Activated T-helper 1 cell treated with anti-CD3 and anti-CD28 coated beads, Interleukin-12 subunit alpha, Interleukin-12 subunit beta, Interleukin-2, Interleukin-4 antibody, amounts not matched to agents 30 ng/mL and 10 ng/mL and 1 ng/mL, durations not matched to agents 14 hours and 24 hours and 36 hours (primary cell): Measurements from ENCODE around the gene KLK12. TPM values are rescaled to one million over a fixed set of nuclear protein-coding genes. Genes with fewer than 3 reads are reported as not detected.

ENCODE experiments used
- DNase-seq: peaks from one replicate; pipeline ENCODE4 v3.0.0; 2021; ENCODE audit warnings: low spot score
- H3K27ac Mint-ChIP-seq: one replicate; pipeline ENCODE4 v1.8.0; 2021; ENCODE audit warnings: mild to moderate bottlenecking, mixed read lengths
- H3K27me3 Mint-ChIP-seq: one replicate; pipeline ENCODE4 v1.8.0; 2022; ENCODE audit warnings: mild to moderate bottlenecking, moderate library complexity, mixed read lengths; ENCODE audit not compliant: insufficient read depth
- H3K36me3 Mint-ChIP-seq: one replicate; pipeline ENCODE4 v1.8.0; 2021; ENCODE audit warnings: low read depth, mixed read lengths
- H3K4me1 Mint-ChIP-seq: one replicate; pipeline ENCODE4 v1.8.0; 2021; ENCODE audit warnings: low read depth, mixed read lengths
- H3K4me3 Mint-ChIP-seq: one replicate; pipeline ENCODE4 v1.8.0; 2021; ENCODE audit warnings: mild to moderate bottlenecking, moderate library complexity, mixed read lengths
- H3K9me3 Mint-ChIP-seq: one replicate; pipeline ENCODE4 v1.8.0; 2021; ENCODE audit warnings: mixed read lengths
- intact Hi-C: fragments of 100-400 bp; cut with micrococcal nuclease; formaldehyde crosslinking; loops from one replicate; pipeline ENCODE4 v1.15.1; 2024
- total RNA-seq: library from RNA; stranded (reverse); gene quantifications from 2 replicates; pipeline ENCODE4 v1.2.3, GENCODE V29; 2022

KLK12 gene
- total RNA-seq, 1 donor from 2014 or later = not detected

DNA sequence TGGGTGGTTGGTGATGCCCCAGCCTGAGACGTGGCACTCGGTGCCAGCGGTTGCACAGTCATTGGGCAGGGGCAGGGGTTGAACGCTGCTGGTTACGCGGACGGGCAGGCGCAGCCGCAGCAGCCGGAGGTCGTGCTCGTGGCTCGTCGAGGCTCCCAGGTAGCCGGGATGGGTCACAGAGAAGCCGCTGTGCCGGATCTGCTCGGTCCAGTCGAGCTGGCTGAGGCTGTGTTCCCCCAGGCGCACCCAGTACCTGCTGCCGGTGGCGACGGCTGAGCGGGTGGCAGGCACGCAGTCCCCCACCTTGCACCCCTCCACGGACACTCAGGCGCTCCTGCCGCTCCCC, 2.9 kb downstream of the KLK12 start:
- Mint-ChIP-seq H3K4me3 (no peak overlapping the region), H3K4me1 (no peaks in the 10 kb centered on the region), H3K27ac (no peak overlapping the region), H3K27me3 (peaks cover 3% of the 10 kb centered on the region), H3K9me3 (no peaks in the 10 kb centered on the region), H3K36me3 (no peaks in the 10 kb centered on the region)
- no peak for DNase-seq
- intact Hi-C loops = no loop called here

DNA sequence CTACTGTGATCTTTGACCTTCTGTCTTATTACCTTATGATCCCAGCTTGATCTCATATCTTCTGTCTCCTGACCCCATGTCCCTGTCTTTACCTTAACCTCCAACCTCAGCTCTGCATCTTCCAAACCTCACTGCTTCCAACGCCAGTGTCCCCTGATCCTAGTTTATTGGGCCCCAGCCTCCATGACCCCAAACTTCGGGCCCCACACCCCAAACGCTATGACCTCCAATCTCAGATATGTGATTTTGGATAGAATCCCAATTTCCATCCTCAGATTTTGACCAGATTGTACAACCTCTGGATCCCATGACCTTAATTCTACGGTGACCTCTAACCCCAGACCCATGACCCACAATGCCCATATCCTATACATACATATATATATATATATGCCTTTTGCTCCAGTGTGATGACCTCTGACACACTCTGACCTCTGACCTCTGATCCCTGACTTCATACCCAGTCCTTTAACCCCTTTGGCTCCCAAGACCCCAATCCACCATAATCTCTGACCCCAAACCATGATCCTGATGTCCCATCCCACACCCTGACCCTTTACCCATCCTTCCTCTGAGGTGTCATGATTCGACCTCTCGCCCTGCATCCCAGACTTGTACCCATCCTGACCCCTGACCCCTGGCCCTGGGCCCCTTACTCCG, 3.5 kb downstream of the KLK12 start:
- intact Hi-C loops = no loop called here
- H3K36me3 Mint-ChIP-seq = no peaks in the 10 kb centered on the region
- H3K27ac Mint-ChIP-seq = no peak overlapping the region
- no peaks in the 10 kb centered on the region for H3K4me1 Mint-ChIP-seq
- no peak overlapping the region for H3K4me3 Mint-ChIP-seq
- H3K27me3 Mint-ChIP-seq = peaks cover 5% of the 10 kb centered on the region
- H3K9me3 Mint-ChIP-seq = no peaks in the 10 kb centered on the region
- DNase-seq = no peak

DNA sequence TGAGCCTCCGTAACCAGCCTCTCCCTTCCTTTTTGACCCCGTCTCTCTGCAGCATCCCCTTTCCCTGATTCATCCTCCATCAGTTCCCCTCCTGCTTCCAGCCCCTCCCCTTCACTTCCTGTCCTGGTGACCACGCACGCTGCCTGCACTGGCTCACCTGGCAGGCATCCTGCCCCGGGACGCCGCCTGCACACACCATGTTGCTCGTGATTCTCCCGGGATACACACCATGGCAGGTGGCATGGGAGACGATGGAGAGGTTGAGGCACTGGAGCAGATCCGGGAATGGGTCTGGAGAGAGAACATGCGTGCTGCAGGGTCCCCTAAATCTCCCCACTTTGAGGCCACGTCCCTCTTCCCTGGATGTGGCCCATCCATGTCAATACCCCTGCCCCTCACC, 4.2 kb downstream of the KLK12 start:
- H3K4me3 Mint-ChIP-seq = no peak overlapping the region
- peaks cover 5% of the 10 kb centered on the region for H3K27me3 Mint-ChIP-seq
- H3K4me1 Mint-ChIP-seq = no peaks in the 10 kb centered on the region
- no peaks in the 10 kb centered on the region for H3K36me3 Mint-ChIP-seq
- intact Hi-C loops = no loop called here
- H3K27ac Mint-ChIP-seq = no peak overlapping the region
- no peaks in the 10 kb centered on the region for H3K9me3 Mint-ChIP-seq
- DNase-seq = no peak

DNA sequence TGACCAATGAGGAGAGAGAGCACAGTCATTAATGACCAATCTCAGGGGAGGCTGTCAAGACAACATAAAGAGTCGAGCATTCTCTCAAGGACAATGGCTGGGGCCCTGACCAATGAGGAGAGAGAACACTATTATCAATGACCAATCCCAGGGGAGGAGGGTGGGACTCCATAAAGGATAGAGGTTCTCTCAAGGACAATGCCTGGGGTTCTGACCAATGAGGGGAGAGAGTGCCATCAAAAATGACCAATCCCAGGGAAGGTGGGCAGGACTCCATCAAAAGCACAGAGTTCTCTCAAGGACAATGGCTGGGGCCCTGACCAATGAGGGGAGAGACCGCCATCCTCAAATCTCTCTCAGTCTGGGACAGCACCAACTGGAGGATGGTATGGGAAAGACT, 5.1 kb downstream of the KLK12 start:
- H3K4me1 Mint-ChIP-seq = no peaks in the 10 kb centered on the region
- H3K36me3 Mint-ChIP-seq = no peaks in the 10 kb centered on the region
- H3K27ac Mint-ChIP-seq = no peak overlapping the region
- H3K4me3 Mint-ChIP-seq = no peak overlapping the region
- no peak for DNase-seq
- peaks cover 5% of the 10 kb centered on the region for H3K27me3 Mint-ChIP-seq
- intact Hi-C loops = no loop called here
- H3K9me3 Mint-ChIP-seq = no peaks in the 10 kb centered on the region

DNA sequence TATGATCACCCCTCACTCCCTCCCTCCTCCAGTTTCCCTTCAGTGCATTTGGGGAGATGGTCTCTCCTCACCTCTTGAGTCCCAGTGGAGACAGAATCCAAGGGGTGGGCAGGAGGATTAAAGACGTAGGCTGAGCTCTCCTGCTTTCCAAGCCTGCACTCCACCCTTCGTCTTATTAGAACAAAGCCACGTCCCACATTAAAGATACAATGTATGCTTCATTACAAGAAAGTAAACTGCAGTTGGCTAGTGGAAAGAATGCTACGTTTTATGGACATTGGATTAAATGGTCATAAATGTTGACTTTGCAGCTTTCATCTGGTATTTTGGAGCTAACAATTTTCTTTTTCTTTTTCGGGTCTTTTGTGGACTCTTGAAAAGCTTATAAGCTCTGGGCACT, 6.9 kb downstream of the KLK12 start:
- Mint-ChIP-seq H3K4me1 (no peaks in the 10 kb centered on the region), H3K27me3 (peaks cover 3% of the 10 kb centered on the region), H3K4me3 (no peak overlapping the region), H3K9me3 (no peaks in the 10 kb centered on the region), H3K36me3 (no peaks in the 10 kb centered on the region), H3K27ac (no peak overlapping the region)
- intact Hi-C loops = no loop called here
- no peak for DNase-seq

DNA sequence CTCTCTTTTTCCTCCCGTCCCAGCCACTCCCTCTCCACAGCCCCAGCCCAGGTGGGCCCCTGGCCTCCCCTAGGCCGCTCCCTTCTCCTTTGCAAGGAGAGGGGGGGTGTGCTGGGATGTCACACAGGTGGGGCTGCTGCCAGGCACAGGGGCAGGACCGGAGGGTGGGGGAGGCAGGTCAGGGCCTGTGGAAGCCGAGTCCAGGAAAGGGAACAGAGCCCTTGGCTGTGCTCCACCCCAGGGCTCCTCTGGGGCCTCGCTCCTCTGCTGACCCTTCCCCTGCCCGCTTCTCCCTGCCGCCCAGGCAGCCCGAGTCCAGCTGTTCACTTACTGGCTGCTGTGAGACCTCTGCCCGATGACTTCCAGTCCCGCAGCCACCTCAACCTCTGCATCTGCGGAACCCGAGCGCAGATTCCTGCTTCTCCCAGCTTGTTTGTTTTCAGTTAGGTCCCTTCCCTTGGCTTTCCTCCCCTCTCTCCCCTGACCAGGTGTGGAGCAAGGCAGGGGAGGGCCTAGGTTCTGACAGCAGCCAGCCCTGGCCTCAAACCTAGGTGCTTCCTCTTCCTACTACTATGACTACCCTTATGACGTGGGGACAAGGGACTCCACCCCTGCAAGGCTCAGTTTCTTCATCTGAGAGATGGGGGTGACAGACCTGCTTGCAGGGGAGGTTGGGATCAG, 7.5 kb downstream of the KLK12 start:
- Mint-ChIP-seq H3K4me1 (no peaks in the 10 kb centered on the region), H3K4me3 (no peak overlapping the region), H3K9me3 (no peaks in the 10 kb centered on the region), H3K27ac (no peak overlapping the region), H3K36me3 (no peaks in the 10 kb centered on the region), H3K27me3 (peaks cover 3% of the 10 kb centered on the region)
- DNase-seq = no peak
- intact Hi-C loops = no loop called here

DNA sequence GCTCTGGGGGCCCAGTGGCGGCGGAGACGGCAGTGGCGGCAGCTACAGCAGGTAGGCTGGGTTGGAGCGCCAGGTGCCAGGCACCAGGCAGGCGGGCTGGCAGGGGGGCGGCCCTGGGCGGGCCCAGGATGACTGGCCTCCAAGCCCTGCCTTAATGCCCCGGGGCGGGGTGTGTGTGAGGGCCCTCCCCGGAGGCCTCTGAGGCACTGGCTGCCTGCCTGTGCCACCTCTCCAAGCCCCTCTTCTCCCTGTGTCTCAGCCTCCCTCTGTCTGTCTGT, 8.3 kb downstream of the KLK12 start, which contains the start of gene KLK11:
Gene KLK11 (minus strand): TSS at position 63 of the 278 bp plus-strand sequence. CDS start 985 bp downstream, outside the sequence.
- Mint-ChIP-seq H3K27me3 (peaks cover 5% of the 10 kb centered on the region), H3K36me3 (no peaks in the 10 kb centered on the region), H3K4me1 (no peaks in the 10 kb centered on the region), H3K9me3 (no peaks in the 10 kb centered on the region), H3K27ac (no peak within 1 kb of the TSS), H3K4me3 (no peak within 1 kb of the TSS)
- no peak for DNase-seq
- intact Hi-C loops = no loop called here

DNA sequence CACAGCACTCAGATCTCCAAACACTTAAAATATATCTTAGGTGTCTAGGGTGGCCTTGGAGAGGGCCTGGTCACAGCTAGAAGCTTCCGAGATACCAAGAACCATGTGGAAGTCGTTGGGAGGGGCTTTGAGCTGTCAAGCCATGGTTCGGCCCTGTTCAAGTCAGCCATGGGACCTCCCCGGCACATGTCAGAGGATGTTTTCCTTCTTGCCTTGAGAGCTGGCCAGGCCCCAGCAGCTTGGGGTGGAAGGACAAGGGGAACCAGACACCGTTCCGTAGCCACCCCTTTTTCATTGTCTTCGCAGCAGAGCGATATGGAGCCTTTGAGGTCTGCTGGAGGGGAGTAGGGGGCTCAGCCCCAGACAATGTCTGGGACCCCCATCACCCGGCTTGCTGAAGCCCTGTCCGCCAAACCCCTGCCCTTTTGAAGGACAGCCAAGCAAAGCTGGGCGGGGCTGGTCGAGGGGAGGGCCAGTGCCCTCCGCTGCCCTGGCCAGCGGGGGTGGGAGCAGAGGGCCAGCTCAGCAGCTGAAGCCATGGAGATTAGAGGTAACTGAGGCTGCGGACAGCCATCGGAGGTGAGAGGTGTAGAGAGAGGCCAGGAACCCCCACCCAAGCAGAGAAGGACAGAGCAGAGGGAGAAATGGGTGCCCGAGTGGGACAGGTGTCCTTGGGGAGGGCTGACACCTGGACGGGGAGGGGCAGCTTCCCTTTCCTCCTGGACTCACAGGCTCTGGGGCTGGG, 8.8 kb downstream of the KLK12 start:
- no peak for DNase-seq
- Mint-ChIP-seq H3K4me1 (no peaks in the 10 kb centered on the region), H3K9me3 (no peaks in the 10 kb centered on the region), H3K27me3 (peaks cover 9% of the 10 kb centered on the region), H3K27ac (no peak overlapping the region), H3K4me3 (no peak overlapping the region), H3K36me3 (no peaks in the 10 kb centered on the region)
- intact Hi-C loops = no loop called here

DNA sequence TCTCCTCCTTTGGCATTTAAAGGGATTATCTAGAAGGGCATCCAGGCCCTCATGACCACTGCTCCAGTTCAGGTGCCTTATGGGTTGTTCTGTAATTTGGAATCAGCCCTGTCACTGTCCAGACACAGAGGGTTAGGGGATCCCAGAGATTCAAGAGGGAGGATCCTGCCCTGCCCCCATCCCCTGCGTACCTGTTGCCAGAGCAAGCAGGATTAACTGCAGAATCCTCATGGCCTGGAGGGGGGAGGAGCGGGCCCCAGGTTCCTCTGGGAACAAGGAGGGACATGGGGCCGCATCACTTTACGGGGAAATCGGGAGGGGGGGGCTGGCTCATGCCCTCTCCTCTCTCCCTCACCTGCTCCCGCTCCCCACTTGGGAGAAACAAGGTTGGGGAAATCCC, 9.4 kb downstream of the KLK12 start:
- H3K4me3 Mint-ChIP-seq = no peak overlapping the region
- H3K36me3 Mint-ChIP-seq = no peaks in the 10 kb centered on the region
- no peaks in the 10 kb centered on the region for H3K9me3 Mint-ChIP-seq
- no peak for DNase-seq
- H3K4me1 Mint-ChIP-seq = no peaks in the 10 kb centered on the region
- no peak overlapping the region for H3K27ac Mint-ChIP-seq
- peaks cover 14% of the 10 kb centered on the region for H3K27me3 Mint-ChIP-seq
- intact Hi-C loops = no loop called here

DNA sequence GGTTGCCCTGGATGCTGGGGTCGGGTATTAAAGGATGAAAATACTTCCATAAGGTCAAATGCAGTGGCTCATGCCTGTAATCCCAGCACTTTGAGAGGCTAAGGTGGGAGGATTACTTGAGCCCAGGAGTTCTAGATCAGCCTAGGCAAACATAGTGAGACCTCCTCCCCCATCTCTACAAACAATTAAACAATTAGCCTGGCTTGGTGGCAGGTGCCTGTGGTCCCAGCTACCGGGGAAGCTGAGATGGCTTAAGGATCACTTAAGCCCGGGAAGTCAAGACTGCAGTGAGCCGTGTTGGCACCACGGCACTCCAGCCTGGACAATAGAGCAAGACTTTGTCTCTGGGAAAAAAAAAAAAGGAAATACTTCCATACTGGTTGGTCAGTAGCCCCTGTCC, 9.9 kb downstream of the KLK12 start:
- H3K27ac Mint-ChIP-seq = no peak overlapping the region
- peaks cover 17% of the 10 kb centered on the region for H3K27me3 Mint-ChIP-seq
- no peak overlapping the region for H3K4me3 Mint-ChIP-seq
- intact Hi-C loops = loop anchor here (5.0 kb wide), 1 partner anchor 142 kb away; no protein-coding TSS in a partner anchor
- no peaks in the 10 kb centered on the region for H3K9me3 Mint-ChIP-seq
- DNase-seq = no peak
- peaks cover 3% of the 10 kb centered on the region for H3K4me1 Mint-ChIP-seq
- H3K36me3 Mint-ChIP-seq = no peaks in the 10 kb centered on the region

DNA sequence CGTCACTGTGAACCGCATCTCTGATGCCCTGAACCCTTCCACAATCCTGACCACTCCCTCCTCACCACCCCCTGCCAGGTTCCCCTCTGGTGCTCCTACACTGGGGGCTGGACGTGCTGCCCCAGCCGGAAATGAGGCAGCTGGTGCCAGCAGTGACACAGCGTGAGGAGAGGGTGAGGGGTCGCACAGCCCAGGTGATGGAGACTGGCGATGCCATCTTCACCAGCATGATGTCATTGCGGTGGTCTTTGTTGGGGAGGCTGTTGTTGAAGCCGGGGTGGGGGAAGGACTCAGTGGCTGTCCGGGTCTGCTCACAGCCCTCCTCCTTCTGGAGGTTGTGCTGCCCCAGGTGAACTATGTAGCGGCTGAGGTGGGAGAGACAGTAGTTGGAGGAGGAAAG, 10.9 kb downstream of the KLK12 start:
- no peaks in the 10 kb centered on the region for H3K9me3 Mint-ChIP-seq
- intact Hi-C loops = loop anchor here (5.0 kb wide), 1 partner anchor 143 kb away; no protein-coding TSS in a partner anchor
- peaks cover 6% of the 10 kb centered on the region for H3K4me1 Mint-ChIP-seq
- DNase-seq = no peak
- H3K4me3 Mint-ChIP-seq = no peak overlapping the region
- no peak overlapping the region for H3K27ac Mint-ChIP-seq
- no peaks in the 10 kb centered on the region for H3K36me3 Mint-ChIP-seq
- peaks cover 26% of the 10 kb centered on the region for H3K27me3 Mint-ChIP-seq

DNA sequence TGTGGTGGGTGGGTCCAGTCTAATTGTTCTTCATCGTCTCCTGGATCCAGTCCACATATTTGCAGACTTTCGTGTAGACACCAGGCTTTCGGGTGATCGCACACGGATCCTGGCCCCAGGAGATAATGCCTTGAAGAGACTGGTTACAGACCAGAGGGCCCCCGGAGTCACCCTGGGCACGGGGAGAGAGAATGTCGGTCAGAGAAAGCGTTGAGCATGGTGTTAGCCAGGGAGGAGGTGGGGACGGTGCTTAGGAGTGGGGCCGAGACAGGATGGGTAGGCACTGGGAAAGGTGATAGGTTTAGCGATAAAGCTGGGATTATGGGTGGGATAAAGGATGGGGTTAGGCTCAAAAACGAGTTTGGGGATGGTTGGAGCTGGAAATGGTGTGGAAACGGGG, 12.3 kb downstream of the KLK12 start:
- DNase-seq = no peak
- intact Hi-C loops = loop anchor here (5.0 kb wide), 1 partner anchor 145 kb away; no protein-coding TSS in a partner anchor
- peaks cover 12% of the 10 kb centered on the region for H3K4me1 Mint-ChIP-seq
- H3K9me3 Mint-ChIP-seq = no peaks in the 10 kb centered on the region
- H3K4me3 Mint-ChIP-seq = no peak overlapping the region
- peaks cover 35% of the 10 kb centered on the region for H3K27me3 Mint-ChIP-seq
- H3K27ac Mint-ChIP-seq = no peak overlapping the region
- H3K36me3 Mint-ChIP-seq = no peaks in the 10 kb centered on the region

DNA sequence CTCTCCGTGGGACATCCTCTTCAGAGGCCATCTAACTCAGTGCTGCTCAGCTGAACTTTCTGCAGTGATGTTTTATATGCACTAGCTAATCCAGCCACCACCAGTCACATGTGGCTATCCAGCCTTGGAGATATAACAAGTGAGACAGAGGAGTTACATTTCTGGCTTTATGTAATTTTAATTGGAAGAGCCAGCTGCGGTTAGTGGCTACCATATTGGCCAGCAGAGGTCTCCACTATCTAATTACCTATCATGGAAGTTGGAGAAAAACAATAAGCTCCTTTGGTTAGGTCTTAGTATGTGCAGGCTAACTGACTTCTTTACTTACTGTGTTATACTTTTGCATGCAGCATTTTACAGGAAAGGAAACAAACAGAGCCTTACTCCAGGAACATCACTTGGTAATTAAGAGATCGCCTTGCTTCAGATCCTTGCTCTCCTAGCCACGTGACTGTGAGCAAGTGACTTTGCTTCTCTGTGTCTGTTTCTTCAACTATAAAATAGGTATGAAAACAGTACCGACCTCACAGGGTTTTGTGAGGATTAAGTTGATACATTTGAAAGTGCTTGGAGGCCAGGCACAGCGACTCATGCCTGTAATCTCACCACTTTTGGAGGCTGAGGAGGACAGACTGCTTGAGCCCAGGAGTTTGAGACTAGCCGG, 13.7 kb downstream of the KLK12 start:
- Mint-ChIP-seq H3K27ac (no peak overlapping the region), H3K4me3 (no peak overlapping the region), H3K27me3 (peaks cover 44% of the 10 kb centered on the region), H3K36me3 (no peaks in the 10 kb centered on the region), H3K9me3 (no peaks in the 10 kb centered on the region), H3K4me1 (peaks cover 12% of the 10 kb centered on the region)
- no peak for DNase-seq
- intact Hi-C loops = loop anchor here (5.0 kb wide), 1 partner anchor 146 kb away; no protein-coding TSS in a partner anchor
